Panc1 (cell line): Measurements from ENCODE around the gene KIRREL3. TPM values are rescaled to one million over a fixed set of nuclear protein-coding genes. Genes with fewer than 3 reads are reported as not detected.

Source experiments
- ATAC-seq: fragments of 200-7000 bp; cut with Tn5 transposase; 2 replicates; pipeline ENCODE4 v1.9.1; 2020; ENCODE audit warnings: mild to moderate bottlenecking, moderate library complexity
- BruUV-seq: library from RNA; stranded (reverse); fragments of 400-500 nt; replicated peaks from 2 replicates; lab custom pipeline; 2021; lab: Mats Ljungman, UMichigan
- CTCF ChIA-PET: fragments of 300-600 bp; sonication (Branson Sonifier 250); formaldehyde crosslinking; loops from one replicate; lab custom pipeline; 2022; ENCODE audit warnings: antibody characterized with exemption; lab: Charles Lee
- POLR2A ChIA-PET: fragments of 300-600 bp; sonication (Branson Sonifier 250); formaldehyde crosslinking; loops from one replicate; lab custom pipeline; 2022; ENCODE audit warnings: antibody characterized with exemption; lab: Charles Lee
- DNase-seq: peaks from one replicate; pipeline ENCODE4 v3.0.0-alpha.2; 2010; ENCODE audit warnings: low read depth, low spot score
- H3K27ac ChIP-seq: 2 replicates; pipeline ENCODE4 v1.5.1; 2011; ENCODE audit warnings: mild to moderate bottlenecking, low read length, inconsistent platforms
- H3K27me3 ChIP-seq: fragments of 200-500 bp; sonication (Bioruptor generic); 2 replicates; pipeline ENCODE4 v1.6.0; 2014; ENCODE audit warnings: low read length, inconsistent platforms; ENCODE audit not compliant: control insufficient read depth, insufficient read depth
- H3K36me3 ChIP-seq: fragments of 200-500 bp; sonication (Bioruptor generic); 2 replicates; pipeline ENCODE4 v1.5.1; 2014; ENCODE audit warnings: inconsistent platforms, mild to moderate bottlenecking, low read length, moderate library complexity; ENCODE audit not compliant: control insufficient read depth, insufficient read depth
- H3K4me1 ChIP-seq: 2 replicates; pipeline ENCODE4 v1.5.1; 2011; ENCODE audit warnings: inconsistent platforms, mild to moderate bottlenecking, low read length, moderate library complexity; ENCODE audit not compliant: control insufficient read depth, insufficient read depth
- H3K4me3 ChIP-seq, 2 experiments: 2 replicates each; pipeline ENCODE4 v1.5.1; 2011 to 2012; ENCODE audit warnings: low read depth in 2 of 2, low read length in 2 of 2, mild to moderate bottlenecking in 2 of 2, inconsistent platforms in 1 of 2, moderate library complexity in 1 of 2
- H3K9me3 ChIP-seq: fragments of 200-500 bp; sonication (Bioruptor generic); 2 replicates; pipeline ENCODE4 v1.5.1; 2014; ENCODE audit warnings: low read depth, mild to moderate bottlenecking, inconsistent platforms, low read length, moderate library complexity; ENCODE audit not compliant: control insufficient read depth, insufficient read depth
- POLR2AphosphoS5 ChIP-seq: IDR thresholded peaks from 2 replicates; pipeline ENCODE4 v1.6.1; 2012; ENCODE audit warnings: mild to moderate bottlenecking, low read depth, low read length, moderate library complexity
- REST ChIP-seq, 2 experiments: IDR thresholded peaks; 2 replicates each; pipeline ENCODE4 v1.6.1; 2011 to 2012; ENCODE audit warnings: low read depth in 2 of 2, control low read depth in 1 of 2, low read length in 1 of 2, mild to moderate bottlenecking in 1 of 2, moderate library complexity in 1 of 2; ENCODE audit not compliant: insufficient read depth in 1 of 2
- SIN3A ChIP-seq: IDR thresholded peaks from 2 replicates; pipeline ENCODE4 v1.6.1; 2012; ENCODE audit warnings: low read depth, mild to moderate bottlenecking, low read length, moderate library complexity, borderline replicate concordance; ENCODE audit not compliant: insufficient read depth
- TCF7L2 ChIP-seq: IDR thresholded peaks from 2 replicates; pipeline ENCODE4 v1.6.1; 2011; ENCODE audit warnings: mild to moderate bottlenecking, low read depth, low read length, inconsistent platforms
- in situ Hi-C: cut with HindIII; loops from 2 replicates; pipeline ENCODE4 v1.10.0; 2016; ENCODE audit warnings: low sequenced_read_pairs, low pct_unique_long_range_greater_than_20kb
- intact Hi-C: fragments of 100-400 bp; cut with micrococcal nuclease; formaldehyde crosslinking; loops from one replicate; pipeline ENCODE4 v1.10.0; 2022; ENCODE audit not compliant: unreplicated experiment
- total RNA-seq: library from RNA; stranded (reverse); gene quantifications from one replicate; pipeline ENCODE4 v1.2.1, GENCODE V29; 2021; ENCODE audit not compliant: unreplicated experiment
- TF ChIP-seq, protein P1 (sequence below): fragments of 450-650 bp; IDR thresholded peaks from 2 replicates; pipeline ENCODE4 v1.5.1; 2017; ENCODE audit warnings: mild to moderate bottlenecking

KIRREL3 gene
- total RNA-seq, 1 experiment from 2014 or later, result 0.36 TPM

DNA sequence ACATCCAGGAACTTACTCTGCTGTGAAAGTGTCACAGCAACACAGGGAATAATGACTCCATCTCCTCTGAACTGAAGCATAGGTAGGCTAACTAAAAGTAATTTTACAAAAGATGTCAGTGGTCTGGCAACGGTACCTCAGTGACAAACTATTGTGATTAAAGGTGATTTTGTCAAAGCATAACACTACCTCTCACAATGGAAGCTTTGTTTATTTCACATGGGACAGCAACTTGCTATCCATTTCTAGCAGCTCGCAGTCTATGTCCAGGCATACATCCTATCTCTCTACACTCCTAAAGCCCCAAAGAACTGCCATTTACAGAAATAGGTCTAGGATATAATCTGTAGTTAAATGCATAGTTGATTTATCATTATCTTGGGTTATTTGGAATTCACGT, 163.0 kb downstream of the KIRREL3 start:
- TF ChIP-seq, protein P1, sequence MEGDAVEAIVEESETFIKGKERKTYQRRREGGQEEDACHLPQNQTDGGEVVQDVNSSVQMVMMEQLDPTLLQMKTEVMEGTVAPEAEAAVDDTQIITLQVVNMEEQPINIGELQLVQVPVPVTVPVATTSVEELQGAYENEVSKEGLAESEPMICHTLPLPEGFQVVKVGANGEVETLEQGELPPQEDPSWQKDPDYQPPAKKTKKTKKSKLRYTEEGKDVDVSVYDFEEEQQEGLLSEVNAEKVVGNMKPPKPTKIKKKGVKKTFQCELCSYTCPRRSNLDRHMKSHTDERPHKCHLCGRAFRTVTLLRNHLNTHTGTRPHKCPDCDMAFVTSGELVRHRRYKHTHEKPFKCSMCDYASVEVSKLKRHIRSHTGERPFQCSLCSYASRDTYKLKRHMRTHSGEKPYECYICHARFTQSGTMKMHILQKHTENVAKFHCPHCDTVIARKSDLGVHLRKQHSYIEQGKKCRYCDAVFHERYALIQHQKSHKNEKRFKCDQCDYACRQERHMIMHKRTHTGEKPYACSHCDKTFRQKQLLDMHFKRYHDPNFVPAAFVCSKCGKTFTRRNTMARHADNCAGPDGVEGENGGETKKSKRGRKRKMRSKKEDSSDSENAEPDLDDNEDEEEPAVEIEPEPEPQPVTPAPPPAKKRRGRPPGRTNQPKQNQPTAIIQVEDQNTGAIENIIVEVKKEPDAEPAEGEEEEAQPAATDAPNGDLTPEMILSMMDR, result no peak
- no peak for TF ChIP-seq TCF7L2
- TF ChIP-seq REST (IDR thresholded peaks at IDR 0.05; ENCODE audit: insufficient read depth in 1 of 2, low read depth in 2 of 2, low read length in 1 of 2), result no peak
- TF ChIP-seq POLR2AphosphoS5, result no peak
- TF ChIP-seq SIN3A, result no peak
- Histone ChIP-seq H3K4me3 (no peak overlapping the region), H3K27ac (no peak overlapping the region), H3K36me3 (no peaks in the 10 kb centered on the region), H3K9me3 (no peaks in the 10 kb centered on the region), H3K4me1 (no peaks in the 10 kb centered on the region), H3K27me3 (peaks cover 23% of the 10 kb centered on the region)
- intact Hi-C loops (no loop called here), in situ Hi-C loops (no loop called here)
- no peak for ATAC-seq
- BruUV-seq, result no TSS peak
- DNase-seq, result no peak
- ChIA-PET POLR2A (no interaction called here), CTCF (no interaction called here)

DNA sequence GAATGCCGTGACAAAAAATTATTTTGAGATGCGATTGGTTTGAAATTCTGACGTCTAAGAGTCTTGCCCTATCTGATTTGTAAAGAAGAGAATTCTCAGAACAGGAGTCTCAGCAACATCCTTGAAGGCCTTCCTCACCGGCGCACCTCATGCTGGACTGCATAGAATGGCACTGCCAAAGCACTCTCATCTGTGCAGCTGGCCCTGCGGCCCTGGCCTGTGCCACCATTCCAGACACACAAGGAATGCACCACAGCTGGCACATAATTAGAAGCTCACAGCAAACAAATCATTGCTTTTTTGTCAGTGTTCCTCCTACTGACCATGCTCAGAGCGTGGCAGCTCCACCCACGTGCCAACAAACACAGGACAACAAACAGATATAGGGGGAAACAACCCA, 166.0 kb downstream of the KIRREL3 start:
- Histone ChIP-seq H3K4me1 (no peaks in the 10 kb centered on the region), H3K27me3 (peaks cover 28% of the 10 kb centered on the region), H3K4me3 (no peak overlapping the region), H3K9me3 (no peaks in the 10 kb centered on the region), H3K27ac (no peak overlapping the region), H3K36me3 (no peaks in the 10 kb centered on the region)
- TF ChIP-seq, protein P1, result no peak
- TF ChIP-seq REST (IDR thresholded peaks at IDR 0.05; ENCODE audit: insufficient read depth in 1 of 2, low read depth in 2 of 2, low read length in 1 of 2) (no peak), POLR2AphosphoS5 (no peak), SIN3A (no peak), TCF7L2 (no peak)
- intact Hi-C loops, result no loop called here
- no TSS peak for BruUV-seq
- ATAC-seq (no peak), DNase-seq (no peak)
- CTCF ChIA-PET, result no interaction called here
- in situ Hi-C loops, result no loop called here
- POLR2A ChIA-PET, result no interaction called here
